Osteoblast (primary cell): ENCODE results near the gene MET. TPM values are rescaled to one million over a fixed set of nuclear protein-coding genes. Genes with fewer than 3 reads are reported as not detected.

Experiments
- DNase-seq: peaks from one replicate; pipeline ENCODE4 v3.0.0; 2011; ENCODE audit warnings: low spot score, mixed read lengths; ENCODE audit not compliant: insufficient read length; ENCODE audit errors: missing footprints
- H2AFZ ChIP-seq: 2 replicates; pipeline ENCODE4 v1.6.0; 2011; ENCODE audit warnings: mild to moderate bottlenecking, low read length
- H3K27ac ChIP-seq: 2 replicates; pipeline ENCODE4 v1.5.1; 2011; ENCODE audit warnings: mild to moderate bottlenecking, low read depth, low read length, moderate library complexity
- H3K27me3 ChIP-seq: 2 replicates; pipeline ENCODE4 v1.6.0; 2012; ENCODE audit warnings: mild to moderate bottlenecking, control low read depth, inconsistent platforms, low read length, moderate library complexity; ENCODE audit not compliant: insufficient read depth
- H3K36me3 ChIP-seq: 2 replicates; pipeline ENCODE4 v1.5.1; 2011; ENCODE audit warnings: mild to moderate bottlenecking, low read length, control low read depth, moderate library complexity; ENCODE audit not compliant: insufficient read depth
- H3K4me1 ChIP-seq: 2 replicates; pipeline ENCODE4 v1.5.1; 2011; ENCODE audit warnings: mild to moderate bottlenecking, low read length, control low read depth, moderate library complexity; ENCODE audit not compliant: insufficient read depth
- H3K4me2 ChIP-seq: 2 replicates; pipeline ENCODE4 v1.6.0; 2011; ENCODE audit warnings: mild to moderate bottlenecking, low read length; ENCODE audit not compliant: insufficient read depth
- H3K4me3 ChIP-seq: fragments of 200-600 bp; sonication (generic); 3 replicates; pipeline ENCODE4 v1.5.1; 2012; ENCODE audit warnings: mild to moderate bottlenecking, low read length, inconsistent platforms; ENCODE audit not compliant: insufficient read depth
- H3K79me2 ChIP-seq: 2 replicates; pipeline ENCODE4 v1.6.0; 2012; ENCODE audit warnings: mild to moderate bottlenecking, low read length, control low read depth, inconsistent platforms; ENCODE audit not compliant: insufficient read depth
- H3K9me3 ChIP-seq: 2 replicates; pipeline ENCODE4 v1.5.1; 2011; ENCODE audit warnings: low read depth, low read length, control low read depth
- H4K20me1 ChIP-seq: 2 replicates; pipeline ENCODE4 v1.6.0; 2012; ENCODE audit warnings: mild to moderate bottlenecking, low read length, control low read depth; ENCODE audit not compliant: insufficient read depth
- total RNA-seq: library from RNA; depleted of rRNA; stranded (reverse); fragments of >200 nt; gene quantifications from 2 replicates; pipeline ENCODE4 v1.2.3, GENCODE V29; 2012
- TF ChIP-seq, protein P1 (sequence below): IDR thresholded peaks from 2 replicates; pipeline ENCODE4 v1.5.1; 2011; ENCODE audit warnings: mild to moderate bottlenecking, low read depth, low read length, moderate library complexity; ENCODE audit errors: extremely low read depth

Gene MET
- total RNA-seq, 1 donor: 55.0 TPM

- TF ChIP-seq, protein P1, sequence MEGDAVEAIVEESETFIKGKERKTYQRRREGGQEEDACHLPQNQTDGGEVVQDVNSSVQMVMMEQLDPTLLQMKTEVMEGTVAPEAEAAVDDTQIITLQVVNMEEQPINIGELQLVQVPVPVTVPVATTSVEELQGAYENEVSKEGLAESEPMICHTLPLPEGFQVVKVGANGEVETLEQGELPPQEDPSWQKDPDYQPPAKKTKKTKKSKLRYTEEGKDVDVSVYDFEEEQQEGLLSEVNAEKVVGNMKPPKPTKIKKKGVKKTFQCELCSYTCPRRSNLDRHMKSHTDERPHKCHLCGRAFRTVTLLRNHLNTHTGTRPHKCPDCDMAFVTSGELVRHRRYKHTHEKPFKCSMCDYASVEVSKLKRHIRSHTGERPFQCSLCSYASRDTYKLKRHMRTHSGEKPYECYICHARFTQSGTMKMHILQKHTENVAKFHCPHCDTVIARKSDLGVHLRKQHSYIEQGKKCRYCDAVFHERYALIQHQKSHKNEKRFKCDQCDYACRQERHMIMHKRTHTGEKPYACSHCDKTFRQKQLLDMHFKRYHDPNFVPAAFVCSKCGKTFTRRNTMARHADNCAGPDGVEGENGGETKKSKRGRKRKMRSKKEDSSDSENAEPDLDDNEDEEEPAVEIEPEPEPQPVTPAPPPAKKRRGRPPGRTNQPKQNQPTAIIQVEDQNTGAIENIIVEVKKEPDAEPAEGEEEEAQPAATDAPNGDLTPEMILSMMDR: no peak
- H4K20me1 ChIP-seq: no peaks in the 10 kb centered on the region
- H3K4me1 ChIP-seq: peaks cover 17% of the 10 kb centered on the region
- H3K27me3 ChIP-seq: no peaks in the 10 kb centered on the region
- no peaks in the 10 kb centered on the region for H3K9me3 ChIP-seq
- H2AFZ ChIP-seq: no peak overlapping the region
- H3K4me3 ChIP-seq: no peak overlapping the region
- peaks cover 88% of the 10 kb centered on the region for H3K79me2 ChIP-seq
- H3K27ac ChIP-seq: no peak overlapping the region
- DNase-seq: no peak
- peaks cover 53% of the 10 kb centered on the region for H3K36me3 ChIP-seq
- no peak overlapping the region for H3K4me2 ChIP-seq
Measured at GRCh38 chr7:116697761-116698160, 25.8 kb downstream of the MET start.

DNA sequence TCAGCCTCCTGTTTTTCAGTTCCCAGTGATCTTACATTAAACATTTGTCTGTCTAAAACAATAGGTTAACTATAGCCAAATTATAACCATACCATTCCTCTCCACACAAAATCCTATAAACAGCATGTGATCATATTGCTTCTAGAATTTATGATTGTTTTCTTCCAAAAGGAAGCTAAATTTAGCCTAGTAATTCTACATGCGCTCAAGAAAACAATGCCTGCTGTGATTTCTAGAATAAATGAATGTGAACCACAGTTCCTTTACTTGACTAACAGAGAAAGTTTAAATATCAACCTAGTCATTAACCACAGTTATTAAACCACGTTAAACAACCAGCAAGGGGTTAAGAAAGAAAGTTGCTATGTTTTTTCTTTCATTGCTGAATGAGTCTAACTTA is 26.4 kb downstream of the MET start:
- Histone ChIP-seq H3K4me3 (no peak overlapping the region), H3K27ac (no peak overlapping the region), H4K20me1 (no peaks in the 10 kb centered on the region), H3K27me3 (no peaks in the 10 kb centered on the region), H3K4me2 (no peak overlapping the region), H3K4me1 (peaks cover 13% of the 10 kb centered on the region), H2AFZ (no peak overlapping the region), H3K36me3 (peaks cover 53% of the 10 kb centered on the region), H3K9me3 (no peaks in the 10 kb centered on the region), H3K79me2 (peaks cover 89% of the 10 kb centered on the region)
- DNase-seq: no peak
- TF ChIP-seq, protein P1: no peak

DNA sequence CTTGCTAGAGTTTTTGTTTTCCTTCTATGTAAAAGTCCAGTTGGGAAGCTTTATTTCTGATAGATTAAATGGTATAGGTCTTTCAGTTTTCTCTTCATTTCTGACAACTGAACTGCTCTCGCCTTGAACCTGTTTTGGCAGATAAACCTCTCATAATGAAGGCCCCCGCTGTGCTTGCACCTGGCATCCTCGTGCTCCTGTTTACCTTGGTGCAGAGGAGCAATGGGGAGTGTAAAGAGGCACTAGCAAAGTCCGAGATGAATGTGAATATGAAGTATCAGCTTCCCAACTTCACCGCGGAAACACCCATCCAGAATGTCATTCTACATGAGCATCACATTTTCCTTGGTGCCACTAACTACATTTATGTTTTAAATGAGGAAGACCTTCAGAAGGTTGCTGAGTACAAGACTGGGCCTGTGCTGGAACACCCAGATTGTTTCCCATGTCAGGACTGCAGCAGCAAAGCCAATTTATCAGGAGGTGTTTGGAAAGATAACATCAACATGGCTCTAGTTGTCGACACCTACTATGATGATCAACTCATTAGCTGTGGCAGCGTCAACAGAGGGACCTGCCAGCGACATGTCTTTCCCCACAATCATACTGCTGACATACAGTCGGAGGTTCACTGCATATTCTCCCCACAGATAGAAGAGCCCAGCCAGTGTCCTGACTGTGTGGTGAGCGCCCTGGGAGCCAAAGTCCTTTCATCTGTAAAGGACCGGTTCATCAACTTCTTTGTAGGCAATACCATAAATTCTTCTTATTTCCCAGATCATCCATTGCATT is 27.1 kb downstream of the MET start:
- no peak for DNase-seq
- Histone ChIP-seq H4K20me1 (no peaks in the 10 kb centered on the region), H3K9me3 (no peaks in the 10 kb centered on the region), H3K4me3 (no peak overlapping the region), H3K79me2 (peaks cover 89% of the 10 kb centered on the region), H3K36me3 (peaks cover 53% of the 10 kb centered on the region), H2AFZ (no peak overlapping the region), H3K4me1 (peaks cover 7% of the 10 kb centered on the region), H3K27me3 (no peaks in the 10 kb centered on the region), H3K4me2 (no peak overlapping the region), H3K27ac (no peak overlapping the region)
- TF ChIP-seq, protein P1: no peak

DNA sequence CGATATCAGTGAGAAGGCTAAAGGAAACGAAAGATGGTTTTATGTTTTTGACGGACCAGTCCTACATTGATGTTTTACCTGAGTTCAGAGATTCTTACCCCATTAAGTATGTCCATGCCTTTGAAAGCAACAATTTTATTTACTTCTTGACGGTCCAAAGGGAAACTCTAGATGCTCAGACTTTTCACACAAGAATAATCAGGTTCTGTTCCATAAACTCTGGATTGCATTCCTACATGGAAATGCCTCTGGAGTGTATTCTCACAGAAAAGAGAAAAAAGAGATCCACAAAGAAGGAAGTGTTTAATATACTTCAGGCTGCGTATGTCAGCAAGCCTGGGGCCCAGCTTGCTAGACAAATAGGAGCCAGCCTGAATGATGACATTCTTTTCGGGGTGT is 27.7 kb downstream of the MET start:
- Histone ChIP-seq H3K4me2 (no peak overlapping the region), H3K27me3 (no peaks in the 10 kb centered on the region), H3K4me1 (peaks cover 7% of the 10 kb centered on the region), H3K9me3 (no peaks in the 10 kb centered on the region), H3K4me3 (no peak overlapping the region), H3K79me2 (peaks cover 91% of the 10 kb centered on the region), H4K20me1 (no peaks in the 10 kb centered on the region), H2AFZ (no peak overlapping the region), H3K27ac (no peak overlapping the region), H3K36me3 (peaks cover 47% of the 10 kb centered on the region)
- DNase-seq: no peak
- TF ChIP-seq, protein P1: no peak
